ENCODE results near the gene KDM4B. TPM values are rescaled to one million over a fixed set of nuclear protein-coding genes. Genes with fewer than 3 reads are reported as not detected.
A peak's percentile ranks its signal among the peaks of the same experiment; 100 is the strongest.

Gene KDM4B
- total RNA-seq, 2 donors from 2014 or later = 31.0 to 31.4 TPM

DNA sequence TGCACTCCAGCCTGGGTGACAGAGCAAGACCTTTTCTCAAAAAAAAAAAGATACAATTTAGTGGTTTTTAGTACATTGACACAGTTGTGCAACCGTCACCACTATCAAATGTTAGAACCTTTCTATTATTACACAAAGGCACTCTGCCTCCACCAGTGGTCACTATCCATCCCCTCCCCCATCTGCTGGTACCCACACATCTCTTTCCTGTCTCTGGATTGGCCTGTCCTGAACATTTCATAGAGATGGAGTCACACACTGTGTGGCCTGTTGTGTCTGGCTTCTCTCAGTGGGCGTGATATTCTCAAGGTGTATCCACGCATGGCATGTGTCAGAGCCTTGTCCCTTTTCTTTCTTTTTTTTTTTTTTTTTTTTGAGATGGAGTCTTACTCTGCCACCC lies 11.2 kb downstream of the KDM4B start:
- intact Hi-C loops (cut with DNase I) = loop anchor here in 1 of 2 donors (5.0 kb wide), 1 partner anchor 37 kb away; no protein-coding TSS in a partner anchor
- no peak for DNase-seq (ENCODE audit: low spot score)

DNA sequence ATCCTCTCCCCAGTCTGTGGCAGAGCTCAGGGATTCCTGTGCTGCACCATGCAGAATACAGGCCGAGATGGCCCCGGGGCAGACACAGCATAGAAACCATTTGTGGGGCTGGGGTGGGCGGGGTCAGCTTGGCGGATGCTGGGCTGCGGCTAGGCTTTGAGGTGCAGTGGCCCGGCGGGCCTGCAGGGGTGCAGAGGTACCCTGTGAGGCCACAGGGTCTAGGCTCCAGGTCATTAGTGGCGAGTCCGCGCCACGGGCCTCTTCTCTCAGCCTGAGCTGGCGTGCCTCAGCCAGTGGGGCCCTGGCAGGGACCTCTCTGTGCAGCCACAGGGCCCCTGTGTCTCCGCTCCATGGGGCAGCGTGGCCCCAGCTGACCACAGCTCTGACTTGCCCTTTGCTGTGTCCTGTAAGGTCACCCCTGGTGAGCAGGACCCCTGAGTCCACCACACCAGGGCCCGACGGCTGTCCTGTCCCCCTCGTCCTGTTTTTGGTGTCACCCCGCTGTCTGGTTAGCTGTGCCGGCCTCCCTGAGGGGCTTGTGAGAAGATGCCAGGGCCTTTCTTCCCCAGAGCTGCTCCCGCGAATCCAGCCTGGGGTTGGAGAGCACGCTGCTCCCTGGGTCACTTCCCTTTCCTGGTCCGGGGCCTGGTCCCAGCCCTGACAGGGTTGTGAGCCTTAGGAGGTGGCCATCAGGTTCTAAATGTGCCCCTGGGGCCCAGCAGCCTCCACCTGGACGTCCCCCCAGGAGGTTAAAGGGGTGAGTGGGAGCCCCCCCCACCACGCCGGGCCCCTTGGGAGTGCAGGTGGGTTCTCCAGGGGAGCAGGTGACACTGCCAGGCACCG lies 12.1 kb downstream of the KDM4B start:
- DNase-seq (ENCODE audit: low spot score) = no peak
- intact Hi-C loops (cut with DNase I) = loop anchor here in 1 of 2 donors (5.0 kb wide), 1 partner anchor 36 kb away; no protein-coding TSS in a partner anchor

DNA sequence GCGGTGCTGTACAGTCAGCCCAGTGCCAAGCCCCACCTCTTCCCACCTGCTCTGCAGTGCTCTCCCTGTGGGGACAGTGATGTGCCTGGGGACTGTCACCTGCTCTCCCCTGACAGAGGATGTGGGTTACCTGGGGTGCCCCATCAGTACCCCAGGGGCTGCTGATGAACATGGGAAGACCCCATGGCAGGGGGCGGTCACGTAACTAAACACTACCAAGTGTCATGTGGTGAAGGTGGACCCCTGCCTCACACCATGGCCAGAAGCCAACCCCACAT lies 12.7 kb downstream of the KDM4B start:
- intact Hi-C loops (cut with DNase I) = loop anchor here in 1 of 2 donors (5.0 kb wide), 1 partner anchor 36 kb away; no protein-coding TSS in a partner anchor
- DNase-seq (ENCODE audit: low spot score) = no peak

DNA sequence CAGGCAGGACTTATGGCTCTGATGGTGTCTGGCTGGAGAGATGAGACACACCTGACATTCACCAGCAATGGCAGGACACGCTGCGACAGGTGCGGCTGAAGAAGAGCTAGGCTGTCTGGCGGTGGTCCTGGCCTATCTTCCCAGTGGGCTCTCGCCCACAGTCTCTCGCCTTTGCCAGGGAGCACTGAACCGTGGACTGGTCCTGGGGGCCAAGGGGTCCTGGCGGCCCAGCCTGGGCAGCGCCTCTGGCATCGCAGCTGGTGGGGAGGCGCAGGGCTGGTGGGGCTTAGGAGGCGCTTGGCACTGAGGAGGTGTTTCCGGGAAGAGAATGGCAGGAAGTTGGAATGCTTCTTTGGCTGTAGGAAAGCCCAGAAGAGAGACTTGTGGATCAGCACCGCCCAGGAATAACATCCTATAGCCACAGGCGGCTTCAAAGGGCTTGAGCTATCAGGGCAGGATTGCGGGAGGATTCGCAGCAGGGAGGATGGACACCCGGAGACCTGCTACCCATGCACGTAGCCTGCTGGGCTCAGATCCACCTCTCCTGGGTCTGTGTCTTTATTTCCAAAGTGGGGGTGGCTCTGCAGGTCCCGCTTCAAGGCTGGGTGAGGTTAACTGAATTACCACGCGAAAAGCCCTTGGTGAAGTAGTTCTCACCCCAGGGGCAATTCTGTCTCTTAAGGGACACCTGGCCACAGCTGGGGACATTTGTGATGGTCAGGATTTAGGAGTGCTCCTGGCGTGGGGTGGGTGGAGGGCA lies 14.6 kb downstream of the KDM4B start:
- intact Hi-C loops (cut with DNase I) = loop anchor here in 1 of 2 donors (5.0 kb wide), 1 partner anchor 34 kb away; no protein-coding TSS in a partner anchor
- no peak for DNase-seq (ENCODE audit: low spot score)

DNA sequence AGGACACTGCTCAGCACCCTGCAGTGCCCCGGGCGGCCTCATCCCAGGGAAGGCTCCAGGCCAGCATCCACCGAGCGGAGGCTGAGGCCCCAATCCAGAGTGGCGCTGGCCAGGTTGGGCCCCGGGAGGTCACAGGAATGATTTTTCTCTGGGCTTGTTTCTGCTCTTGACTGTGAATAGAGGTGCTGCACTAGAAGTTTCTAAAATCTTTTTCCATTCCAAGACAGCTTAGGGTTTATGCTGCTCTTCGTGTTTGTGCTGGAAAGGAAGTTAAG lies 15.1 kb downstream of the KDM4B start:
- no peak for DNase-seq (ENCODE audit: low spot score)
- intact Hi-C loops (cut with DNase I) = loop anchor here in 1 of 2 donors (5.0 kb wide), 1 partner anchor 33 kb away; no protein-coding TSS in a partner anchor

DNA sequence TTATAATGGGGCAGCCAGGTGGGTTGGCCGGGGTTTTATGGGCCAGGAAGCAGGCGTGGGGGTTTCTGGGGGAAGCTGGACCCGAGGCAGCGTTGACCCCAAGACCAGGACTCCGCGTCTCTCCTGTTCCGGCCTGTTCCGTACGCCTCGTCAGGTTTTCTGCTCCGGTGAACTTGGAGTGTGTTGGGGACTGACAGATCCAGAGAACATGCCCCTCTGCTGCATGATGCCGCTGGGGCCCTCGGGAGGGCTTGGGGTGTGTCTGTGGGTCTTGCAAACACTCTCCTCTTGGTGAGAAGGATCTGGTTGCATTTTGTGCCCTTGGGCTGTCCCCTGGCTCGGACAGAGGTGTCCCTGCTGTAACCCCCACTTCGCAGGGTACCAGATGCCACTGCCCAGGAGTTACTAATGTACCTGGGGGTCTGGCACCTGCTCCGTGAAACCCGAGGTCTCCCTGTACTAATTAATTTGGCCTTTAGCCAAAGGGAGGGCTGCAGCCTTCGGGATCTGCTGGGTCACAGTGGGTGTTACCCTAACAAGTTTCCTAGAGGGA lies 15.6 kb downstream of the KDM4B start:
- intact Hi-C loops (cut with DNase I) = loop anchor here in 1 of 2 donors (5.0 kb wide), 1 partner anchor 33 kb away; no protein-coding TSS in a partner anchor
- DNase-seq (ENCODE audit: low spot score) = no peak

DNA sequence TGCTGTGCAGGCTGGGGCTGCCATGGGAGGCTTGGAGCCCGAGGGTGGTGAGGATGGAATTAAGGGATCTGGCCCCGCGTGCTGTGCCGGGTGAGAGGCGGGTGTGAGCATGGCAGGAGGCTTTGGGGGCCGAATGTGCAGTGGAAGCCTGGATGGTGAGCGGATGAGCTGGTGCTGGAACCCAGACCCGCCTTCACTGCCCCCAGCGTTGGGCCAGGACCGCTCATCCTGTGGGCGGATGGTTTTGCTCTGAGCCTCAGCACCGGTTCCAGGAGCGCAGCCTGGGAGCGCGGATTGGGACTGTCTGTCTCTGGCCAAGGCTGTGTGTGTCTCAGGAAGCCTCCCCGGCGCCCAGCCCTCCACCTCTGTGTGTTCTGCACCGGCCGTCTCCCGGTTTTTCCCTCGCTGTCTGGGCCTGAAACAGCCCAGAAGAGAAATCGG lies 16.7 kb downstream of the KDM4B start:
- peak; percentile 82 for DNase-seq (ENCODE audit: low spot score)
- intact Hi-C loops (cut with DNase I) = no loop called here

DNA sequence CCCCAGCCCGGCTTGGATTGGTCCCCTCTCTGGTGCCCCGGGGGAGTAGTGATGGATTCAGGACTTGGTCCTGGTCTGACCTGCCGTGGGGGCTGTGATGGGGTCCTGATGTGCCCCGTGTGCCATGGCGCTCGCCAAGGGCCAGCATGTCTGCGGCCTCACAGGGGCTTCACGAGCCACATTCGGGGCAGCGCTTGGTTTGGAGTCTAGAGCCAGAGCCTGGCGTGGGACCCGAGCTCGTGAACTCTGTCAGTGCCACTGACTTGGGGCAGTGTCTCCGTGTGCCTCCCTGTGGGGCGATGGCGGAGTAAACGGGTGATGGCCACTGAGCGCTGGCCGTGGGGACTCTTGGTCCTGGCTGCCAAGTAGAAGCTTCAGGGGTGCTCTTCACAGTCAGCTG lies 17.1 kb downstream of the KDM4B start:
- no peak for DNase-seq (ENCODE audit: low spot score)
- intact Hi-C loops (cut with DNase I) = no loop called here

DNA sequence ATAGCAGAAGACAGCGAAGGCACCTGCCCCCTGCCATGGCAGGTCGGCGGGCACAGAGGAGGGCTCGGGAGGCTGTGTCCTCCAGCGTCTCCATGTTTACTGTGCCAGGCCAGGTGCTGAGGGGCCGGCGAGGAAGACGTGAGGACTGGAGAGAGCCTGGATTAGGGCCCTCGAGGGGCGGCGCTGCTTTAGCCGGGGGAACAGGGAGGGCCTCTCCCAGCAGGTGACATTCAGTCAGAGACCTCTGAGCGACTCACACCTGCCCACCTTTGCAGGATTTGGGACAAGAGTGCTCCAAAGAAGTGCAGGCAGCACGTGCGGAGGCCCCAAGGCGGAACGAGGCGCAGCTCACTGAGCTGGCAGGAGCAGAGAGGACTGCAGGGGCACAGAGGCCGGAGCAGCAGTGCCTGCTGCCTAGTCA lies 17.6 kb downstream of the KDM4B start:
- DNase-seq (ENCODE audit: low spot score) = no peak
- intact Hi-C loops (cut with DNase I) = no loop called here

DNA sequence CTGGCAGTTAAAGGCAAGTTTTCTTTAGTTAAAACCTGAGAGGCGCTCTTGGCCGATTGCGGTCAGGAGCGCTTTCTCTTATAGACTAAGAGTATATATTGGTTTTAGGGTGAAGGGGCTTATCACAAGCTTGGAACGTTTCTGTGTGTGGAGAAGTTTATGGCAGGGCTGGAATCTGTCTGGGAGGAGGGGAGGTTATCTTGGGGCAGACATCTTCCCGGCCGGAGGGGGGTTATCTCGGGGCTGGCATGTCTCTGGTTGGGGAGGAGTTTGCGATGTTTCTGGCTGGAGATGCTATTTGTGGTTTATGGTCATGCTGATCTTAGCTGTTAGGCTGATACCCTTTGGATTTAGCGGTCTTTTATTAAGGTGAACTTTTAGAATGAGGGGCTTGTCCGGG lies 18.3 kb downstream of the KDM4B start:
- no peak for DNase-seq (ENCODE audit: low spot score)
- intact Hi-C loops (cut with DNase I) = no loop called here

DNA sequence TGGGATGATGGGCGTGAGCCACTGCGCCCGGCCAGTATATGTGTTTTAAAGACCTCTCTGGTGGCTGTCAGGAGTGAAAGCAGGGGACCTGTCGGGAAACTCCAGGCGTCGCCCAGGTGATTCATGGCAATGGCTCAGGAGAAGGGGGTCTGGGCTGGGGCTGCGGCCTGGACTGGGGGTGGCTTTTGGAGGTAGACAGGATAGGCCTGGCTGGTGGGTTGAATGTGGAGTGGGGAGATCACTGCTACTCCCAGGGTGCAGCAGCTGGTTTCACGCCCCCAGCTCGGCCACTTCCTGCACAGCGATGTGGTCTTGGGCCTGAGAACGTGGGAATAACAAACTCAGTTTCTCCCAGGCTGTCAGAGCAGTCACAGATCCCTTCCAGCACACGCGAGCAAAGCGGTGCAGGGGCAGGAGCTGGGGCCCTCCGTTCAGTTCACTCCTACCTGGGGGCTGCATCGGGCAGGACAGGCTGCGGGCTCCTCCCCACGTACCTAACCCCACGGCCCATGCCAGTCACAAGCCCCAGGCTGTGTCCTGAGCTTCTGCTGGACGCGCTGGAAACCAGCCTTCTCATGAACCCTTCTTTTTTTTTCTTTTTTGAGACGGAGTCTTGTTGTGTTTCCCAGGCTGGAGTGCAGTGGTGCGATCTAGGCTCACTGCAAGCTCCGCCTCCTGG lies 18.9 kb downstream of the KDM4B start:
- intact Hi-C loops (cut with DNase I) = no loop called here
- DNase-seq (ENCODE audit: low spot score) = peak; percentile 74

DNA sequence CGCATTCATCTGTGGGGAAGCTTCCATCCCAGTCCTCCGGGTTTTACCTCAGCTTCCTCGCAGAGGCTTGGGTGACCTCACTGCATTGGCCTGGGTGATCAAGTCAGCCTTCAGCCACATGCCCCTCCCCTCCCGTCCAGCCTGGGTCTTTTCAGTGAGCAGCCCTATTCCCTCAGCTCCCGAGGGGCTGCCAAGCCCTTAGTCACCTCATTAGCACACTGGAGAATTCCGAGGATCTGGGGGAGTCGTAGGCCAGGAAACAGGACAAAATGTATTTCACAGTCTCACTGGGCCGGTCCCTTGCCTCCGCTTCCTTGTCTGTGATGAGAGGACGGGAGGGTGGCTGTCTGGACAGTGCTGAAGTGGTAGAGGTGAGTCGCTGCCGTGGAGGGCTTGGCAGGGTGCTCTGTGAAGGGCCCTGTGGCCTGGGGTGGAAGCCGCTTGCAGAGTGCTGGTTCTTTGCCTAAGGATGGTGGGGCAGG lies 19.9 kb downstream of the KDM4B start:
- intact Hi-C loops (cut with DNase I) = no loop called here
- peak; percentile 92 for DNase-seq (ENCODE audit: low spot score)

DNA sequence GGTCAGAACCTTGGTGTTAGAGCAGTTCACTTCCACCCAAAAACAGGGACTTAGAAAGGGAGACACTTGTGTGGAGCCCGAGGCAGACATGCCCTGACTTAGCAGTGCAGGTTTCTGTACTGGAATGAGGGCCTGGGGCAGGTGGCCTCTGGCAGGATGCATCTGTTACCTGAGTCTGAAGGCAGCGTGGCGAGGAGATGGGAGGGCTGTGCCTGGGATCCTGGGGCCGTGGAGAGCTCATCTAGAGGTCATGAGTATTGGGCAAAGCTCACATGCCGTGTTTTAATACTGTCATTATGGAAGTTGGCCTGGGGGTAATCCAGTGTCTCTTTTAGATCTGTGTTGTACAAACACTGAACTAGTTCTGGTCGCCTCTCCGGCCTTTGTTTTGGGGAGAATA lies 21.4 kb downstream of the KDM4B start:
- intact Hi-C loops (cut with DNase I) = no loop called here
- no peak for DNase-seq (ENCODE audit: low spot score)

DNA sequence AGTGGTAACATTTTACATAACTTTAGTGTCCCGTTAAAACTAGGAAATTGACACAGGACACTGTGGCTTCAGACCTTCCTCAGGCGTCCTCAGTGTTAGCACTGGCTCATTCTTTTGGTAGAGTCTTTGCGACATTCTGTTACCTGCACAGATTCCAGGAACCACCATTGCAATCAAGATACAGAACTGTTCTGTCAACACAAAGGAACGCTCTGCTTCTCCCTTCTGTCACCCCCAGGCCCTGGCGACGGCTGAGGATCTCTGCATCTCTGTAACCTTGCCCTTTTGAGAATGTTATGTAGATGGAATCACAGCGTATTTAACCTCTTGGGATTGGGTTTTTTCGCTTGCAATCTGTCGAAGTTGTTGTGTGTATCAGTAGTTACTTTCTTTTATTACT lies 22.6 kb downstream of the KDM4B start:
- no peak for DNase-seq (ENCODE audit: low spot score)
- intact Hi-C loops (cut with DNase I) = no loop called here

DNA sequence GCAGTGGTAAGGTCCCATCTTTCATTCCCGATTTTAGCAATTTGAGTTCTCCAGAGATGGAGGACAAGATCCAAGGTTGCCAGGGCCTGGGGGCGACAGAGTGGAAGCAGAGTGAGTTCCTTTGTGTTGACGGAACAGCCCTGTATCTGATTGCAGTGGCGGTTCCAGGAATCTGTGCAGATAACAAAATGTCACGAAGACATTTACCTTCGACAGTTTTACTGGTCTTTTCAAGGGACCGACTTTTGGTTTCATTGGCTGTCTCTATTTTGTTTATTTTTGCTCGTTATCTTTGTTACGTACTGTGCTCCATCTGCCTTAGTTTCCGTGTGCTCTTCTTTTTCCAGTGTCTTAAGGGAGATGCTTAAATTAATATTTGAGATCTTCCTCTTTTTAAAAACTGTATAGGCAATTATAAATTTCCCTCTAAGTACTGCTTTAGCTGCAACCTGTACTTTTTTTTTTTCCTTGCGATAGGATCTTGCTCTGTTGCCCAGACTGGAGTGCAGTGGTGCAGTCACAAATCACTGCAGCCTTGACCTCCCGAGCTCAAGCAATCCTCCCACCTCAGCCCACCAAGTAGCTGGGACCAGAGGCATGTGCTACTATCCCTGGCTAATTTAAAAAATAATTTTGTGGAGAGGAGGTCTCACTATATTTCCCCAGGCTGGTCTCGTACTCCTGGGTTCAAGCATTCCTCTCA lies 23.2 kb downstream of the KDM4B start:
- intact Hi-C loops (cut with DNase I) = no loop called here
- no peak for DNase-seq (ENCODE audit: low spot score)

DNA sequence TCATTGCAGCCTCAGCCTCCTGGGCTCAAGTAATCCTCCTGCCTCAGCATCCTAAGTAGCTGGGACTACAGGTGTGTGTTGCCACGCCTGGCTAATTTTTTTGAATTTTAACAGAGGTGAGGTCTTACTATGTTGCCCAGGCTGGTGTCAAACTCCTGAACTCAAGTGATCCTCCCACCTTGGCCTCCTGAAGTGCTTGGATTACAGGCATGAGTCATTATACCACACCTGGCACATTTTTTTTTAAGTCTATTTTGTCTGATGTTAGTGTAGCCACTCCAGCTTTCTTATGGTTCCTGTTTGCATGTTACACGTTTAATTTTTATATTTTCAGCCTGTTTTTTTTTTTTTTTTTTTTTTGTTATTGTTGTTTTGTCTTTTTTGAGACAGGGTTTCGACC lies 24.8 kb downstream of the KDM4B start:
- no peak for DNase-seq (ENCODE audit: low spot score)
- intact Hi-C loops (cut with DNase I) = no loop called here

DNA sequence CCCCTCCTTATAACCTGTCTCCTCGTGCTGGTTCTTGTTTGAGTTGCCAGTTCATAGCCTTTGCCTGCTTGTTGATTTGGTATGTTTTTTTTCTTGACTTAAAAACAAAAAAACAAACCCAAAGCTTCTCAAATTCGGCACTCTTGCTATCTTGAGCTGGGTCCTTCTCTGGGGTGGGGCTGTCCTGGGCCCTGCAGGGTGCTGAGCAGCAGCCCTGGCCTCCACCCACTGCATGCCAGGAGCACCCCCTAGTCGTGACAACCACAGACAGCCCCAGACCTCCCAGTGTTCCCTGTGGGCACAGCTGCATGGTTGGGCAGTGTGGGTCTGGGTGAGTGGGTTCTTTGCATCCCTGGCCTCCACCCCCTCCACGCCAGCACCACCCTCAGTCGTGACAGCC lies 27.8 kb downstream of the KDM4B start:
- no peak for DNase-seq (ENCODE audit: low spot score)
- intact Hi-C loops (cut with DNase I) = no loop called here

DNA sequence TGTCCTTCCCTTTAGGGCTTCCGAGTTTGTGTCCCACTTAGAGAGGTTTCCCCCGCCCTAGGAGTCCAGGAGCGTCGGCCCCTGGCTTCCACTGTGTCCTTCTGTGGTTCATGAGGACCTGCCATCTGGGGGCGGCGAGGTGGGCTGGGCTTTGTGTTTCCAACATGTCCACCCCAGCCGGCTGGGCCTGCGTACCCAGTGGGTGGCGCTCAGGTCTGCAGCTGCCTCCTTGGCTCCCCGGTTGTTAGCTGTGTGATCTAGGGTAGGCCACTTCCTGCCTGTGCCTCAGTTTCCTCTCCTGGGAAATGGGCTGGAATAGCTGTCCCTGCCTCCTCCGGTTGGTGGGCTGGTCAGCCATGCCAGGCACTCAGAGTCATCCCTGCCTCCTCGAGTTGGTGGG lies 28.4 kb downstream of the KDM4B start:
- DNase-seq (ENCODE audit: low spot score) = no peak
- intact Hi-C loops (cut with DNase I) = no loop called here

DNA sequence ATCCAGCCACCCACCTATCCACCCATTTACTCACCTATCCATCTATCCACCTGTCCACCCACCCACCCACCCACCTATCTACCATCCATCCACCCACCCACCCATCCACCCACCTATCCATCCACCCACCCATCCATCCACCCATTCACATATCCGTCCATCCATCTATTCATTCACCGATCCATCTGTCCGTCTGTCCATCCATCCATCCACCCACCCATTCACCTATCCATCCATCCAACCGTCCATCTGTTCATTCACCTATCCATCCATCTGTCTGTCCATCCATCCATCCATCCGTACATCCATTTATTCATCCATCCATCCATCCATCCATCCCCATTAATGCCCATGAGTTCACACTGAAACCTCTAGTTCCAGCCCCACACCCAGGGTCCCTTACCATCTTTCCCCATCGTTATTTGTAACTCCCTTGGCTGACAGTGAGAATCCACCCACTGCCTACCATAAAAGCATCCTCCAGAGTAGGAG lies 31.3 kb downstream of the KDM4B start:
- DNase-seq (ENCODE audit: low spot score) = no peak
- intact Hi-C loops (cut with DNase I) = no loop called here

All from posterior vena cava (tissue), 2 donors.